CD4-positive, alpha-beta T cell treated with Interleukin-6 at 100 ng/mL for 8 hours (primary cell): ENCODE results near the gene MAML1.
A peak's percentile ranks its signal among the peaks of the same experiment; 100 is the strongest.
"Not testable (repeated sequence)": the region's sequence is repeated elsewhere in the genome, so short reads cannot be mapped to it uniquely, and the experiment has no call there.

Experiments
- DNase-seq: peaks from one replicate; pipeline ENCODE4 v3.0.0-alpha.2; 2020; ENCODE audit warnings: mixed read lengths, low spot score

MAML1 gene

DNA sequence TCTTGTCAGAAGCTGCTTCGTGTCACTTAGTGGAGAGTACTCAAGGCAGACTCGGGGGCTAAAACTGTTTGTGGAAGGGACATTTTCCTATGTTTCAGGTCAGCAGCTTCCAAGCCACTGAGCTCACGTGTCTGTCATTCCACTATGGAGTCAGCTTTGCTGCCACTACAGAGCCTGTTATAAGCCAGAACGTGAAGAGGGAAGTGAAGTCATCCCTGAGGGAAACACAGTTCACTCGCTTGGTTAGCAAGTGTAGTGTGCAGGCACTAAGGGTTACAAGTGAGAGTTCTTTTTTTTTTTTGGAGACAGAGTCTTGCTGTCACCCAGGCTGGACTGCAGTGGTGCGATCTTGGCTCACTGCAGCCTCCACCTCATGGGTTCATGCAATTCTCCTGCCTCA lies 36.6 kb downstream of the MAML1 start:
- no peak for DNase-seq

DNA sequence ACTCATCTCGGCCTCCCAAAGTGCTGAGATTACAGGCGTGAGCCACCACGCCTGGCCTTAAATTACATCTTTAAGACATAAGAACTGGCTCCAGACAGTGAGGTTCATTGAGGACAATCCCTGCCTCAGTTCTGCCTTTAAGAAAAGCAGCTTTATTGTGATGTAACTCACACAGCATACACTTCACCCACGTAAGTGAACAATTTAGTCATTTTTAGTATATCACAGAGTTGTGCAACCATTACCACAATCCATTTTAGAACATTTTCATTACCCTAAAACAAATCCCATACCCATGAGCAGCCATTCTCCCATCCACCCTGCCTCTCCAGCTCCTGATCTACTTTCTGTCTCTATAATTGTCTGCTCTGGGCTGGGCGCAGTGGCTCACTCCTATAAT lies 37.2 kb downstream of the MAML1 start:
- DNase-seq, result no peak

DNA sequence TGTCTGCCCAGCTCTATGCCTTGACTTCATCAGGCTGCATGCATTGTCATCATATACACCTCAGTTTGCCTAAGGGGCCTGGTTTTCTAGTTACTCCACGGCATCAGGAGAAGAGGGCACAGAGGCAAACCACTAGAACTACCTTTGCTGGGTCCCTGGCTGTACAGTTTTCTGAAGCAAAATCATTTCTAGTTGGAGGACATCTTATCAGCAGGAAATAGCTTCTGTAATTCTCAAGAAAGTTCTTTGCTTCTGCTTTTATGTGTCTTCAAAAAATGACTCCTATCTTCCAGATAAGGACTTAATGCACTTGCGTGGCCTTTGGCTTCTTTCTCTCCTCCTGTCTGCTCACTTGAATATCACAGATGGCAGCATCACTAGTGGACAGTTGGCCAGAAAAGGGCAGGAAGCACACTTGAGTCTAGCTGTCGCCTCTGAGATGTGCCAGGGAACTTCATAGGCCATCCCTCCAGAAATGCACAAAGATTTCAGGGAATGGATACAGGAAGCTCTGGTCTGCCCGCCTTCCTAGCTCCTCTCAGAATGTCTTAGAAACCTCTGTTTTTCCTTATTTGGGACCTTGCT lies 38.8 kb downstream of the MAML1 start:
- no peak for DNase-seq

DNA sequence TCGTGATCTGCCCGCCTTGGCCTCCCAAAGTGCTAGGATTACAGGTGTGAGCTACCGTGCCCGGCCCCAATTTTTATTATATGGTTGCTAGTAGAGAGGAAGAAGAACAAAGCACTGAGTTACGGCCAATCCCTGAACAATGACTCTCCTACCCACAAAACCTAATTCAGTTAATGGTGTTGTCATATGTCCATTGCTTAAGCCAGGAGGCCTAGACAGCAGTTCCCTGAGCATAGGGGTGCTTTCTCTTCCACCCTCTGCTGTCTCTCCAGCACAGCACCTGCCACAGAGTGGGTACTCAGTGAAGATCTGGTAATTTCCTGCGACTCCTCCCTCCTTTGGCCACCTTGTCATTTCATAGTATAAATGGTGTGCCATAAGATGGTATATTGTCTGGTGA lies 39.7 kb downstream of the MAML1 start:
- DNase-seq, result no peak

DNA sequence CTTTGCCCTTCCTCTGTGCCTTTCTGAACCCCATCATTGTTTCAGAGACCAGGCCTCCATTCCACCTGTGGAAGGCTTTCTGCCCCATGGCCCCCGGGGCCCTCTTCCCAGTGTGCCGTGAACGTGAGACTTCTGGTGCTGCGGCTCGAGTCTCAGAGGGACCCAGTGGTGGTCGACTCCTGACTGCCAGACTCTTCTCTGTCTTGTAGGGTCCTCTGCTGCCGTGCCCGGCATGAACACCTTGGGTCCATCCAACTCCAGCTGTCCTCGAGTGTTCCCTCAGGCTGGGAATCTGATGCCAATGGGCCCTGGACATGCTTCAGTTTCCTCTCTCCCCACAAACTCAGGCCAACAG lies 41.0 kb downstream of the MAML1 start:
- DNase-seq, result no peak

DNA sequence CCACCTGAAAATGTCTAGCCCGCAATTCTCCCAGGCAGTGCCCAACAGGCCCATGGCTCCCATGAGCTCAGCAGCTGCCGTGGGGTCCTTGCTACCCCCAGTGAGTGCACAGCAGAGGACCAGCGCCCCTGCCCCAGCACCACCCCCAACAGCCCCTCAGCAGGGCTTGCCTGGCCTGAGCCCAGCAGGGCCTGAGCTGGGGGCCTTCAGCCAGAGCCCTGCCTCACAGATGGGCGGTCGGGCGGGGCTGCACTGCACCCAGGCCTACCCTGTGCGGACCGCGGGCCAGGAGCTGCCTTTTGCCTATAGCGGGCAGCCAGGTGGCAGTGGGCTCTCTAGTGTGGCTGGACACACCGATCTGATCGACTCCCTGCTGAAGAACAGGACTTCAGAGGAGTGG lies 41.8 kb downstream of the MAML1 start:
- no peak for DNase-seq

DNA sequence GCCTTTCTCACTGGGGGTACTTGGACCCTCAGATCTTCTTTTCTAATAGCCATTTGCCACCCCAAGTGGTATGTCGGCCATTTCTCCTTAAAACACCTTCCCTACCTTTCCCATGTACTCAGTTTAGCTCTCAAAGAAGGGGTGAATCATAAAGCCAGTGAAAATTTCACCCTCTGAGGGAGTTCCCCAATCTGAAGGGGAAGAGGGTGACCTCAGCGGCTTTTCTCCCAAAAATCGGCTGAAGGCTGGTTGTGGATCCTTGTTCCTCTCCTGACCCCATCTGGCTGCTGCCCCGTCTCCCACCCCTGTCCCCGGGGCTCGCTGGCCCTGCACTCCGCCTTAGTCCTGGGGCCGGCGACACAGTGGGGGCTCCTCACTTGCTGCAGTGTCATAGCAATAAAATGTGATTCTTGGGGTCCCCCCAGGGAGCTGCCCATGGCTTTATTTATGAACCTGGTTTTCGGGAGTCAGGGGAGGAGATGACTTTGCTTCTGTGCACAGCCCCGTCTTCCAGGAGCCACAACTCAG lies 43.9 kb downstream of the MAML1 start:
- no peak for DNase-seq

DNA sequence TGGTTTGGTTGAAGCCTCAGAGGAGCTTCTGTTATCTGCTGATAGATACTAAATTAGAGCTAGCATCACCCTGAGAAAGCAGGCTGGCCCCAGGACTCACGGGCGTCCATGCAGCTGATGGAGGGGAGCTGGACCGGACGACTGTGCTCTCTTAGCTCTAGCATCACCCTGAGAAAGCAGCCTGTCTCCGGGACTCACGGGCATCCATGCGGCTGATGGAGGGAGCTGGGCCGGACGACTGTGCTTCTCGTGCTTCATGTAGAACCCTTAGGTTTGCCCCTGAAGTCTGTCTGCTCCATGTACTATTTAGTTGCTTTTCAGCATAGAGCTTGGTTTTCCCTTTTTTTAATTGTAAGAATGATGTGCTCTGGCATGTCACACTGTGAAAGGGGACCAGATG lies 44.8 kb downstream of the MAML1 start:
- DNase-seq, result no peak

DNA sequence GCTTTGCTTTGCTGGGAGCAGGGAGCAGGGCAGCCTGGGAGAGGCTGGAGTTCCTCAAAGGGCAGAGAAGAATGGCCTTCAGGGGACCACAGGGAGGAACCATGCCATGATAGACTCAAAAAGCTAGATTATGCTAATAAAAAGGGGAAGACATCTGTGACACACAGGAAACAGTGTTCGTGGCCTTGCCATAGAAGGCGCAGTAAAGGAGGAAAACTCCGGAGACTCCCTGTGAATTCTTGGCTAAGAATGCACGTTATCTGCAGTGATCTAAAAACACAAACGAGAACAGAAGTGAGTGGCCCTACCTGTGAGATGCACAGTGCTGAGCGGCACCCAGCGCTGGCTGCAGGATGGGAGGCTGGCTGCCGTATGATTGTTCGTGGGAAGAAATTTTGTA lies 45.3 kb downstream of the MAML1 start:
- DNase-seq, result no peak

DNA sequence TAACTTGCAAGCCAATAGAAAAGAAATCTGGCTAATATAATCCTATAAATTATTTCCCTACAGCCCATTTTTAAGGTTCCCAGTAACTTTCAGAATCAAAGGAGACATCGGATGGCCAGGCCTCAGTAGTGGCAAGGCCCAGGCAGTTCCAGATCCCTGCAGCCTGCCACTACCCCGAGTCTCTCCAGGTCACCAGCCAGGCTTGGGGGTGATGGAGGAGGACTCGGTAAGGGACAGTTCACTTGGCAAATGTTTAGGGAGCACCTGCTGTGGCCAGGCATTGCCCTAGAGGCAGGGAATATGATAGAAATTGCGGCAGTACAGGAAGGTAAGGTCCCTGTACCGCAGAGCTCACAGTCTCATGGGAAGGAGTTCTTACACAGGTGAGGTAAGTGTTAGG lies 46.0 kb downstream of the MAML1 start:
- no peak for DNase-seq

DNA sequence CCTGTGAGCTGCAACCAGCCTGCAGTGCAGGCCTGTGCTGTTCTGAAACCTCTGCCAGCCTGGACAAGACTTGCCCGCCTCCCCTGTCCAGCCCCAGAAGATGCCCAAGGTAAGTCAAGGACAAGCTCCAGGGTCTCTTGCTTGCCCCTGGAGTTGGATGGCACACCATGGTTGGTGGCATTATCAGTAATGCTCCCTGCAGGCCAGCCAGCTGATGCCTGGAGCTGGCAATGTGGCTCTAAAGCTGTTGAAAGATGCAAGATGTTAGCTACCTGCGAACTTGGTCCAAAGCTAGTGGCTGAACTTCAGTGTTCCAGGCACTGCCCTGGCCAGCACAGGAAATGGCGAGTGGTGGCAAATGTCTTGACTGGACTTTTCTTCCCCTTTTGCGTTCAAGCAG lies 47.2 kb downstream of the MAML1 start:
- DNase-seq, result no peak

DNA sequence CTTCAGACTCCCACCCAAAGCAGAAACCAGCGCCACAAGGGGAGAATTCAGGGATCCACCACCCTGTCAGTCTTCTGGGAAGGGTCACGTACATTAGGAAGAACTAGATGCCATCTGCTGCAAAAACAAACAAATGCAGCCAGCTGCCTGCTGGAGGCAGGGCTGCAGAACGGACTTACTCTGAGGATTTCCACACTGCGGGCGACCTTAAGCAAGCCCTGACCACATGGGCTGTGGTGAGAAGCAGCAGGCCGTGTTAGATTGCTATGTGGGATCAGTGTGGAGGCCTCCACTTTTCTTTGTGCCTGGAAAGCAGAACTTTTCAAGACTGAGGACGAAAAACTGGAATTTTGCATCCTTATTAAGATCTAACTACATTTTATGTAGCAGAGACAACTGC lies 47.7 kb downstream of the MAML1 start:
- DNase-seq, result no peak

DNA sequence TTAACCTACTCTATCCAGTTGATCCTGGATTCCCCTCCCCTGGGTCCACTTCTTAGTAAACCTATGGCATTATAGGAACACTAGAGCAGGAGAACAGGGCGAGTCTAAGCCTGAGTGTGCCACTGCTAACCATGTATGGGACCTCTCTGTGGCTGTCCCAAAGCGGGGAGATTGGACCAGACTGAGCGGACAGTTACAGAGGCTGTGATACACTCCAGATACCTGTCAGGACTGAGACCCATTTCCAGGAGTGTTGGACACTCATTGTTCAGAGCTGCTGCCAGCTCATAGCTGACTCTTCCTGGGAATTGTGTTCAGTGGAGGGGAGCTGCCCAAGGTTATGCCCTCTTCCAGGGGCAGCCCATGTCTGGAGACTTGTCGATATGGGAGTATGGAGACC lies 49.2 kb downstream of the MAML1 start:
- DNase-seq, result no peak

DNA sequence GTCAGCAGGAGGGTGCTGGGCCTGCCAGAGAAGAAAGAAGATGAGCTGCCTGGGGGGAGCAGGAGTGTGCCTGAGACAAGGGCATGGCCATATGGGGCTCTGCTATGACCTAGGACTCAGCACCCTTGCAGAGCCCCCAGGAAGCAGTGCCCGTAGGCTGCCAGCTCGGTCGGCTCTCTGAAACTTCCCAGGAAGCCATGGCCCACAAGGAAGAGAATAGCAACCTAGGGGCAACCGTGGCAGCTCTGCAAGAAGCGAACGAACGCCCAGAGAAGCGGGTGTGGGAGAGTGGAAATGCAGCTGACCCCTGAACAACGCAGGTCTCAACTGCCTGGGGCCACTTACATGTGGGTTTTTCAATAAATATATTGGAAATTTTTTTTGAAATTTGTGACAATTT lies 50.5 kb downstream of the MAML1 start:
- DNase-seq, result no peak

DNA sequence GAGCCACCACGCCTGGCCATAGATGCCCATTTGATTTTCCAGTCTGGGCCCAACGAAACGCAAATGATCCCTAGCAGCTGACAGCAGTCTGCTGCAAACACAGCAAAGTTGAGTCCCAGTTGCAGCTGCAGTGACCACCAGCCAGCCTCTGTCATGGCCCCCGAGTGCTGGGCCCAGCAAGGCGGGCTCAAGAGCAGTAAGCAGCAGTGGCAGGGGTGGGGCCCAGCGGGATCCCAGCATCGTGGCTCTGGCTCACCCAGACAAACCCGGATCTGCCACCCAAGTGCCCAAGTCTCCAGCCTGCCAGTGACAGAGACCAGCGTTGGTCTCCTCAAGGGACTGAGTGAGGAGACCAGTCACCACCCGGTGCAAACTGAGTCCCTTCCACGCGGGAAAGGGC lies 54.2 kb downstream of the MAML1 start:
- DNase-seq, result no peak

DNA sequence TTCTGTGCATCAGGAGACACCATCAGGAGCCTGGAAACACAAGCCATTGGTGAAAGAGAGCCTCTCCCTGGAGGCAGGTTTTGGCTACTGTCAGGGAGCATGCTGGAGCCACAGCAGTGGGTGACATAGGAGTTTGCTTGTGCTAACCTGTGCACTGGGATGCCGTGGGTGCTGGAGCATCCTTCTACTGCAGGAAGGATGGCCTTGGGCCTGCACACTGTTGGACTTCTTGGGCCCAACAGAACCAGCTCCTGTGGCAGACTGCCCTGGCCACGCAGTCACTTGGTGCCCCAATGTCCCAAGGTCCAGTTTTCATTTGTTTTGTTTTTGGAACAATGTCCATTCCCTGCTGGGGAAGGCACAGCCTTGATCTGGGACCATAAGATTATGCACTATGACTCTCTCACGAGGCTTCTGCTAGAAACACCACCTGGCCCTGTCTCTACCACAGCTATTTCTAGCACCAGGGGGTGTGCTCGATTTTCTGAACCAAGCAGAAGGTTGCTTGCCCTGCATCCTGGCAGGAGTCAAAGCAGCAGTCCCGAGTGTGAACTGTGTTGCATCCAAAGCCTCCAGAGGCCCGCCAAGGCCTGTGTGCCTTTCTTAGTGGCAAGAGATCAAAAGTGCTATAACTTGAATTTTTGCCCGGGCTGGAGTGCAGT lies 55.7 kb downstream of the MAML1 start:
- DNase-seq, result no peak

DNA sequence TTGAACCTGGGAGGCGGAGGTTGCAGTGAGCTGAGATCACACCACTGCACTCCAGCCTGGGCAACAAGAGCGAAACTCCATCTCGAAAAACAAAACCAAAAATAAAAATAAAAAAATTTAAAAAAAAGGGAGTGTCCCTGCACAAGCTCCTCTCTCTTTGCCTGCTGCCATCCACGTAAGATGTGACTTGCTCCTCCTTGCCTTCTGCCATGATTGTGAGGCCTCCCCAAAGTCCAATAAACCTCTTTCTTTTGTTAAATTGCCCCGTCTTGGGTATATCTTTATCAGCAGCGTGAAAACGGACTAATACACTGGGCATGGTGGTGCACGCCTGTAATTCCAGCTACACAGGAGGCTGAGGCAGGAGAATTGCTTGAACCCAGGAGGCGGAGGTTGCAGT lies 56.7 kb downstream of the MAML1 start:
- DNase-seq, result not testable (repeated sequence)

DNA sequence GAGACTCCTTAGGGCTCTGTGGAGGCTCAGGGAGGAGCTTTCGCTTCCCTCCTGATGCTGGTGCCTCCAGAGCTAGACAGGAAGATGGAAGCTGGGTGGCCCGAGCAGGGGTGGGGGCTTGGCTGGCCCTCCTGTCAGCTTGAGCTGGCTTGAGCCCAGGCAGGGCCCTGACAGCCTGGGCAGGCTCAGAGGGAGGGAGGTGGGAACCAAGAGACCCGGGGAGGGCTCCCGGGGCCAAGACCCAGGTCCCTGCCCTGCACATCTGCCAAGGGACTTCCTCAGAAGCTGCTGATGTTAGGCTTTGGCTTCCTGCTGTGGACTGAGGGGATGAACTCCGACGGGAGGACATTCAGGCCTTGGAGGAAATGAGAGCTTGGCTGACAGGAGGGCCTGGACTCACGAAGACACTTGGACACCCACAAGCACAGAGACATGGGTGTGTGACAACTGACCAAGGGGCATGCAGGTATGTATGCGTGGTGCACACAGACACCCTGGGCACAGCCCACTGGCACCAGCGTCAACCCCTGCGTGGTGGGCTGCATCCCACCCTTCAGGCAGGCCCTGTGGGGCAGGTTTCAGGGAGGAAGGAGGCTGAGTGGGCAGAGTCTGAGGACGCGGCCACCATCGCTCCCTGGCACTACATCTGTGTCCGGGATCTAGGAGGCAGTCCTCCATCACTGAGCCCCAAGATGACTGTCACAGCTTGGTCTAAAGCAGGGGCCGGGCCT lies 59.4 kb downstream of the MAML1 start:
- no peak for DNase-seq

DNA sequence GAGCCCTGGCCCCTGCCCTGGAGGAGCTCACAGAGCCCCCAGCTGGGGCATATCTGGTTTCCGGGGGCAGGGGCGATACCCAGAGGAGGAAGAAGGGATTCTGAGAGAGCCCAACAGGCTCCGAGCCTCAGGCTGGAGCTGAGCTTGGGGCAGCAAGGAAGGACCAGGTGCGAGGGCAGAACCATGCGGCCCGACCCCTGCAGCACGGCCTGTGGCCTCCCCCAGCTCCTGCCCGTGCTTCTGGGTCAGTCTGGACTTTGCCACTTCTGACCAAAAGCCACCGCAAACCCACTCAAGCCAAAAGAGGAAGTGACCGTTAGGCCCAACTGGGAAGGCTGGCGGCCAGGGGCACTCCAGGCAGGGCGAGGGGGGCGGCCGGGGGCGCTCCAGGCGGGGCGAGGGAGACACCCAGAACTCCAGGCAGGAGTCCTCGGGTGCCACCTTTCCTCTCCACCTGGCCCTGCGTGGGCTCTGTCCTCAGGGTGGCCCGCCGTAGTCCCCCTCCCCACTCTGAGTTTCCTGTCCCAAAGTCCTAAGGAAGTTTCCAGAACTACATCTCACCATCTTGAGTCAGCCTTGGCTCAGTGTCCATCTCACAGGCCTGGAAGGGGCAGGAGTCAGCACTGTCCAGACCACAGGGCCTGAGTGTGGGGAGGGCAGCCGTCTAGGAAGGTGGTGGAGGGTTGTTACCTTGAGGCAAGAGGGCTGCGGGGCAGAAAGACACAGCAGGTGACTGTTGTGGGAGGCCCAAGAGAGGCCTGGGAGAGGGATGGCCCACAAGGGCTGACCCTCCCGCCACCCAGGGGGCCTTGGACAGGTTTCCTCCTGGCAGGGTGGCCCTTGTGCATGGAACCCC lies 60.2 kb downstream of the MAML1 start:
- DNase-seq, result no peak

DNA sequence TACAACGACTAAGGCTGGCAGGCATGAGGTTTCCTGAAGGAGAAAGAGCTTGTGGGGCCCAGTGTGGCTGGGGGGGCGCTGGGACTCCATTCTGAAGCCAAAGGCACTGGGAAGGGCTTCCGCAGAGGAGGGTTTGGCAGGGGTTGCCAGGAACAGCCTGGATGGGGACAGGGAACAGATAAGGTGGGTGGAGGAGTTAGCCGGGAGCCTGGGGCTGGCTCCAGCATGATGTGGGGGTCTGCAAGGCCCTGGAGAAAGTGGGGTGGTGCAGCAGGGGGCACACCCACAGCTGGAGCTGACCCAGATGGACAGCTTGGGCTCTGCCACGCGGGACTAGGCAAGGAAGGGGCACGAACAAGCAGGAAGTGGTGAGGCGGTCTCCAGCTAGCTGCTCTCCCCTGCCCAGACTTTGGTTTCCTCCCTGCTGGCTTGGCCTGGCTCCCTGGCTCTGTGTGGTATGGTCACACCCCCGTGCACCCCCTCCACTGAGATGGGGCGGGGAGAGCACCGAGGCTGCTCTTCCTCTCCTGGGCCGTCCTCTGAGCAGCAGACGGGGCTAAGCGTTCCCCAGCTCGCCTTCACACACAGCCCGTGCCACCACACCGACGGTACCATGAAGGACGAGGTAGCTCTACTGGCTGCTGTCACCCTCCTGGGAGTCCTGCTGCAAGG lies 61.0 kb downstream of the MAML1 start, which contains the start of gene LTC4S:
TSS of gene LTC4S (plus strand) at position 519 of the 672 bp plus-strand sequence. CDS start at position 614, 95 bp downstream.
- DNase-seq, result peak; percentile 72

DNA sequence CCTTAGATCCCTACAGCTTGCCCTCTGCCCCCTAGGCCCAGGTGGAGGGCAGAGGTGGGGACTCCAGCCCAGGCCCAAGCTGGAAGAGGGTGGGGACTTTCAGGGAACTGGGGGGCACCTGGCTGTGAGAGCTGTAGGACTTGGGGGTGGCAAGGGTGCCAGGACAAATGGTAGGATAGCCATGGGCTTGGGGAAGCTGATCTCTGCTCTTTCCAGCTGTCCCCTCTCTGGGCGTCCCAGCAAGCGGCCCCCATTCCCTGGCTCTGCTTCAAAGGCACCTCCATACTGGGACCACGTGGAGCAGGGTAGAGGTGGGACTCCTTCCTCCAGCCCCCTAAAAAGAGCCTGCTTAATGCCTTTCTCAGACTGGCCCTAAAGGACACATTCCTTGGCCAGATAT lies 61.5 kb downstream of the MAML1 start:
- no peak for DNase-seq

DNA sequence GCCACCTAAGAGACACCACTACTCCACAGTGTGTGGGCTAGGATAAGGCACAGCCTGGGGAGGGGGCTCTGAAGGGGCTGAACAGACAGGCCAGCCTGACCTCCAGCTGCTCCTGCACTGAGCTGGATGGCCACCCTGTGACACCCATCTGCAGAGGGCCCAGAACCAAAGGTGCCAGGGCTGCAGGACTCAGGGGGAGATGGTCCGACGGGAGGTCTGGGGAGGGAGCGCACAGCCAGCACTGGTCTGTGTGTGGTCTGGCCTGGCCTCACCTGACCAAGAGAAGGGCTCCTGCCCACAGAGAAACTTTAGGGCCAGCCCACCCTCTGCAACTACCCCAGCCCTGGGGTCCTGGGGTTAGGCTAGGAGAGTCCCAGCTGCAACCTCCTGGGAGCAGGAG lies 62.0 kb downstream of the MAML1 start:
- no peak for DNase-seq
